WTC11 (cell line): Measurements from ENCODE around the gene TBC1D20. TPM values are rescaled to one million over a fixed set of nuclear protein-coding genes. Genes with fewer than 3 reads are reported as not detected.

Source experiments
- ATAC-seq: fragments of 200-7000 bp; cut with Tn5 transposase; 2 replicates; pipeline ENCODE4 v1.10.0; 2021; ENCODE audit warnings: mild to moderate bottlenecking, moderate library complexity
- CTCF ChIA-PET: fragments of 300-600 bp; sonication (Branson Sonifier 250); formaldehyde crosslinking; loops from one replicate; lab custom pipeline; 2021; ENCODE audit warnings: antibody characterized with exemption; lab: Charles Lee
- POLR2A ChIA-PET: fragments of 350-600 bp; sonication (Branson Sonifier 250); formaldehyde crosslinking; loops from one replicate; lab custom pipeline; 2021; ENCODE audit warnings: antibody characterized with exemption; lab: Charles Lee
- DNase-seq: peaks from one replicate; pipeline ENCODE4 v3.0.0; 2021; ENCODE audit warnings: low spot score
- H3K27ac Mint-ChIP-seq: 2 replicates; pipeline ENCODE4 v1.8.0; 2021; ENCODE audit warnings: mixed read lengths
- H3K27me3 Mint-ChIP-seq: 2 replicates; pipeline ENCODE4 v1.8.0; 2021; ENCODE audit warnings: low read depth, mild to moderate bottlenecking, moderate library complexity, mixed read lengths
- H3K36me3 Mint-ChIP-seq: 2 replicates; pipeline ENCODE4 v1.8.0; 2021; ENCODE audit warnings: mixed read lengths
- H3K4me1 Mint-ChIP-seq: 2 replicates; pipeline ENCODE4 v1.8.0; 2022; ENCODE audit warnings: mixed read lengths
- H3K4me3 Mint-ChIP-seq: 2 replicates; pipeline ENCODE4 v1.8.0; 2021; ENCODE audit warnings: mild to moderate bottlenecking, moderate library complexity, mixed read lengths
- H3K9me3 Mint-ChIP-seq: 2 replicates; pipeline ENCODE4 v1.8.0; 2021; ENCODE audit warnings: mixed read lengths
- ATF6 ChIP-seq: sonication (generic); formaldehyde crosslinking; IDR thresholded peaks from 2 replicates; pipeline ENCODE4 v1.8.1; 2023; ENCODE audit warnings: mild to moderate bottlenecking, missing genetic modification reagents
- CREB1 ChIP-seq: sonication (generic); formaldehyde crosslinking; IDR thresholded peaks from 2 replicates; pipeline ENCODE4 v1.8.0; 2023; ENCODE audit warnings: mild to moderate bottlenecking, missing genetic modification reagents
- ELF4 ChIP-seq: sonication (generic); formaldehyde crosslinking; IDR thresholded peaks from 2 replicates; pipeline ENCODE4 v1.8.1; 2022; ENCODE audit warnings: low read depth, mild to moderate bottlenecking, moderate library complexity, missing genetic modification reagents
- ETV6 ChIP-seq: sonication (generic); formaldehyde crosslinking; IDR thresholded peaks from 2 replicates; pipeline ENCODE4 v1.8.1; 2022; ENCODE audit warnings: mild to moderate bottlenecking, missing genetic modification reagents
- FOXJ3 ChIP-seq: sonication (generic); formaldehyde crosslinking; IDR thresholded peaks from 2 replicates; pipeline ENCODE4 v1.9.0; 2021; ENCODE audit warnings: missing genetic modification reagents, mild to moderate bottlenecking, borderline replicate concordance
- FOXK1 ChIP-seq: sonication (generic); formaldehyde crosslinking; IDR thresholded peaks from 2 replicates; pipeline ENCODE4 v1.8.0; 2022; ENCODE audit warnings: mild to moderate bottlenecking, moderate library complexity, missing genetic modification reagents
- KAT7 ChIP-seq: sonication (generic); formaldehyde crosslinking; IDR thresholded peaks from 2 replicates; pipeline ENCODE4 v1.8.1; 2023; ENCODE audit warnings: missing genetic modification reagents, mild to moderate bottlenecking, borderline replicate concordance
- NFYB ChIP-seq: sonication (generic); formaldehyde crosslinking; conservative IDR thresholded peaks from 2 replicates; pipeline ENCODE4 v1.8.0; 2022; ENCODE audit warnings: low read depth, missing genetic modification reagents
- PRDM15 ChIP-seq: sonication (generic); formaldehyde crosslinking; IDR thresholded peaks from 2 replicates; pipeline ENCODE4 v1.8.0; 2022; ENCODE audit warnings: missing genetic modification reagents
- SMAD3 ChIP-seq: sonication (generic); formaldehyde crosslinking; IDR thresholded peaks from 2 replicates; pipeline ENCODE4 v1.8.0; 2022; ENCODE audit warnings: missing genetic modification reagents, mild to moderate bottlenecking, borderline replicate concordance
- SMAD4 ChIP-seq: sonication (generic); formaldehyde crosslinking; IDR thresholded peaks from 2 replicates; pipeline ENCODE4 v1.8.0; 2022; ENCODE audit warnings: mild to moderate bottlenecking, missing genetic modification reagents
- SP1 ChIP-seq: sonication (generic); formaldehyde crosslinking; conservative IDR thresholded peaks from 2 replicates; pipeline ENCODE4 v1.8.1; 2022; ENCODE audit warnings: missing genetic modification reagents
- USF1 ChIP-seq: sonication (generic); formaldehyde crosslinking; IDR thresholded peaks from 2 replicates; pipeline ENCODE4 v1.8.0; 2022; ENCODE audit warnings: mild to moderate bottlenecking, missing genetic modification reagents
- ZNF232 ChIP-seq: sonication (generic); formaldehyde crosslinking; IDR thresholded peaks from 2 replicates; pipeline ENCODE4 v1.8.0; 2022; ENCODE audit warnings: mild to moderate bottlenecking, missing genetic modification reagents
- ZNF263 ChIP-seq: sonication (generic); formaldehyde crosslinking; IDR thresholded peaks from 2 replicates; pipeline ENCODE4 v1.8.1; 2022; ENCODE audit warnings: low read depth, mild to moderate bottlenecking, moderate library complexity, missing genetic modification reagents
- ZNF416 ChIP-seq: fragments of 250-450 bp; sonication (Bioruptor Pico); IDR thresholded peaks from 2 replicates; pipeline ENCODE4 v1.9.0; 2021; ENCODE audit warnings: mild to moderate bottlenecking, inconsistent platforms
- ZNF423 ChIP-seq: fragments of 250-450 bp; sonication (Bioruptor Pico); IDR thresholded peaks from 2 replicates; pipeline ENCODE4 v2.1.2; 2022; ENCODE audit warnings: mild to moderate bottlenecking, moderate library complexity
- ZNF425 ChIP-seq: fragments of 250-450 bp; sonication (Bioruptor Pico); conservative IDR thresholded peaks from 2 replicates; pipeline ENCODE4 v1.9.0; 2021; ENCODE audit warnings: mild to moderate bottlenecking
- ZNF512 ChIP-seq: sonication (generic); formaldehyde crosslinking; IDR thresholded peaks from 2 replicates; pipeline ENCODE4 v1.8.1; 2022; ENCODE audit warnings: missing genetic modification reagents, borderline replicate concordance
- total RNA-seq: library from RNA; stranded (reverse); gene quantifications from 3 replicates; pipeline ENCODE4 v1.2.3, GENCODE V29; 2021
- TF ChIP-seq, protein P1 (sequence below): sonication (generic); formaldehyde crosslinking; IDR thresholded peaks from 2 replicates; pipeline ENCODE4 v1.8.1; 2022; ENCODE audit warnings: low read depth, missing genetic modification reagents, borderline replicate concordance
- TF ChIP-seq, protein P2 (sequence below): sonication (generic); formaldehyde crosslinking; IDR thresholded peaks from 2 replicates; pipeline ENCODE4 v1.8.1; 2022; ENCODE audit warnings: low read depth, mild to moderate bottlenecking, moderate library complexity, missing genetic modification reagents, borderline replicate concordance
- TF ChIP-seq, protein P3 (sequence below): sonication (generic); formaldehyde crosslinking; IDR thresholded peaks from 2 replicates; pipeline ENCODE4 v1.8.1; 2022; ENCODE audit warnings: mild to moderate bottlenecking, moderate library complexity, missing genetic modification reagents

TBC1D20 gene
- total RNA-seq, 1 experiment from 2014 or later: 14.6 TPM

DNA sequence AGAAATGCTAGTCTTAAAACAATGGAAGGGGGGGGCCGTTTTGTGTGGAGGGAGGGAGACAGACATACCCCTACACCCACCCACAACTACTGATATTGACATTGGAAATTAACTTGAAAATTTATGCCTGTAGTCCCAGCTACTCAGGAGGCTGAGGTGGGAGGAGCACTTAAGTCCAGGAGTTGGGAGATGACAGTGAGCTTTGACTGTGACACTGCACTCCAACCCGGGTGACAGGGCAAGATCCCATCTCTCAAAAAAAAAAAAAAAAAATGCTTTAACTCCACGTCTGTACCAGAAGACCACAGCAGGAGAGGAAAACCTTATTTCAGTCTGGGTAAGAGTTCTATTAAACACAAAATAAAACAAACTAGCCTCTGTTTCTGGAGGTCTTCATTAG lies 2.2 kb downstream of the TBC1D20 start (continued):
- TF ChIP-seq ZNF425 (CRISPR knock-in tag) (no peak), ZNF423 (CRISPR knock-in tag) (no peak), SP1 (no peak), ATF6 (no peak), ZNF512 (no peak), FOXJ3 (CRISPR knock-in tag) (no peak), ZNF416 (no peak), ETV6 (CRISPR knock-in tag) (no peak), ZNF232 (CRISPR knock-in tag) (no peak), FOXK1 (no peak)
- TF ChIP-seq, protein P1, sequence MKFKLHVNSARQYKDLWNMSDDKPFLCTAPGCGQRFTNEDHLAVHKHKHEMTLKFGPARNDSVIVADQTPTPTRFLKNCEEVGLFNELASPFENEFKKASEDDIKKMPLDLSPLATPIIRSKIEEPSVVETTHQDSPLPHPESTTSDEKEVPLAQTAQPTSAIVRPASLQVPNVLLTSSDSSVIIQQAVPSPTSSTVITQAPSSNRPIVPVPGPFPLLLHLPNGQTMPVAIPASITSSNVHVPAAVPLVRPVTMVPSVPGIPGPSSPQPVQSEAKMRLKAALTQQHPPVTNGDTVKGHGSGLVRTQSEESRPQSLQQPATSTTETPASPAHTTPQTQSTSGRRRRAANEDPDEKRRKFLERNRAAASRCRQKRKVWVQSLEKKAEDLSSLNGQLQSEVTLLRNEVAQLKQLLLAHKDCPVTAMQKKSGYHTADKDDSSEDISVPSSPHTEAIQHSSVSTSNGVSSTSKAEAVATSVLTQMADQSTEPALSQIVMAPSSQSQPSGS: no peak

DNA sequence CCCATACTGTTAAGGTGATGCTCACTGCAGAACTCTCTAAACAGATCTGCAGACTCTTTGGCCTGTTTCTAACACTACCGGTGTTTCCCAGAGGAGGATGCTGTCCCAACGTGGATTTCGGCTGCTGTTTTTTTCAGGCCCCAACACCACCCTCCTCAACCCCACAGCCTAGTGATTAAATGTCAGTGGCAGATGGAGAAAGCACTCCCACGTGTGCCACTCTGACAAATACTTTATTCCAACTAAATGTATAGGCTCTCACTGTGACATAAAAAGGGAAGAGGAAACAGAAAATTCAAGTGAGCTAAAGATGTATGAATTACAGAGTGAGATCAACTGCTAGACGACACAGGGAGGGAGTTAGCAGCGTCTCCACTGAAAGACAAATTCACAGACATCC lies 3.6 kb downstream of the TBC1D20 start:
- no peak for DNase-seq
- no peaks in the 10 kb centered on the region for H3K36me3 Mint-ChIP-seq
- H3K4me1 Mint-ChIP-seq: peaks cover 19% of the 10 kb centered on the region
- POLR2A ChIA-PET: no interaction called here
- H3K27me3 Mint-ChIP-seq: peaks cover 15% of the 10 kb centered on the region
- H3K4me3 Mint-ChIP-seq: no peak overlapping the region
- no peak for ATAC-seq
- H3K27ac Mint-ChIP-seq: no peak overlapping the region
- CTCF ChIA-PET: interaction anchor here (1.0 kb wide), 1 partner anchor 103 kb away, joined by 3 read pairs; no protein-coding TSS in a partner anchor
- no peaks in the 10 kb centered on the region for H3K9me3 Mint-ChIP-seq
- TF ChIP-seq ELF4 (no peak), NFYB (CRISPR knock-in tag) (no peak), ZNF263 (CRISPR knock-in tag) (no peak), KAT7 (no peak), CREB1 (no peak), SMAD4 (CRISPR knock-in tag) (no peak), USF1 (CRISPR knock-in tag) (no peak), PRDM15 (CRISPR knock-in tag) (no peak), ZNF423 (CRISPR knock-in tag) (no peak), SMAD3 (CRISPR knock-in tag) (no peak)
- TF ChIP-seq, protein P2, sequence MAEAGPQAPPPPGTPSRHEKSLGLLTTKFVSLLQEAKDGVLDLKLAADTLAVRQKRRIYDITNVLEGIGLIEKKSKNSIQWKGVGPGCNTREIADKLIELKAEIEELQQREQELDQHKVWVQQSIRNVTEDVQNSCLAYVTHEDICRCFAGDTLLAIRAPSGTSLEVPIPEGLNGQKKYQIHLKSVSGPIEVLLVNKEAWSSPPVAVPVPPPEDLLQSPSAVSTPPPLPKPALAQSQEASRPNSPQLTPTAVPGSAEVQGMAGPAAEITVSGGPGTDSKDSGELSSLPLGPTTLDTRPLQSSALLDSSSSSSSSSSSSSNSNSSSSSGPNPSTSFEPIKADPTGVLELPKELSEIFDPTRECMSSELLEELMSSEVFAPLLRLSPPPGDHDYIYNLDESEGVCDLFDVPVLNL (CRISPR knock-in tag): no peak
- TF ChIP-seq, protein P1: no peak
- TF ChIP-seq, protein P3, sequence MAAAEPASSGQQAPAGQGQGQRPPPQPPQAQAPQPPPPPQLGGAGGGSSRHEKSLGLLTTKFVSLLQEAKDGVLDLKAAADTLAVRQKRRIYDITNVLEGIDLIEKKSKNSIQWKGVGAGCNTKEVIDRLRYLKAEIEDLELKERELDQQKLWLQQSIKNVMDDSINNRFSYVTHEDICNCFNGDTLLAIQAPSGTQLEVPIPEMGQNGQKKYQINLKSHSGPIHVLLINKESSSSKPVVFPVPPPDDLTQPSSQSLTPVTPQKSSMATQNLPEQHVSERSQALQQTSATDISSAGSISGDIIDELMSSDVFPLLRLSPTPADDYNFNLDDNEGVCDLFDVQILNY: no peak
